HuH-7 (cell line): ENCODE measurements around the gene GJA3.

ENCODE experiments used
- DNase-seq: peaks from one replicate; pipeline ENCODE4 v3.0.0; 2011; ENCODE audit warnings: low spot score

GJA3 gene

DNA sequence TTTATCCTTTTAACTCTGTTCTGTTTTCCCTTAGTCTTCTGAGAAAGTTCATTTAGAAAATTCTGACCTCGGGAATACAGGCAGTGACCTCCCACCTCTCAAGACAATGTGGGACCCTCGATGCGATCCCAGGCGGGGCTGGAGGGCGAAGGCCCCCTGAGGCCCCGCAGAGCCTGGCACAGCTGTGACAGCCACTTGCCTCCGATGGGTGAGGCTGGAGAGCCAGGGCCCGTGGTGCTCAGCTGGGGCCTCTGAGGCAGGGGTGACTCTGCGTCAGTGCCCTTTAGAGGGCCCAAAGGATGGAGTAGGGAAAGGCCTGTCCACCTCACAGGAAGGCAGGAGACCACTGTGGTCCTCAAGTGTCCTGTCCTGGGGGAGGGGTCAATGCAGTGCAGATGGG is 10.3 kb downstream of the GJA3 start:
- no peak for DNase-seq

- DNase-seq = no peak
Observed at GRCh38 chr13:20149762-20150161, 11.1 kb downstream of the GJA3 start.

GRCh38 chr13:20148501-20149183 is 12.2 kb downstream of the GJA3 start:
- no peak for DNase-seq

GRCh38 chr13:20146381-20146780 is 14.5 kb downstream of the GJA3 start:
- DNase-seq = no peak

GRCh38 chr13:20145521-20145920 is 15.3 kb downstream of the GJA3 start:
- DNase-seq = no peak

DNA sequence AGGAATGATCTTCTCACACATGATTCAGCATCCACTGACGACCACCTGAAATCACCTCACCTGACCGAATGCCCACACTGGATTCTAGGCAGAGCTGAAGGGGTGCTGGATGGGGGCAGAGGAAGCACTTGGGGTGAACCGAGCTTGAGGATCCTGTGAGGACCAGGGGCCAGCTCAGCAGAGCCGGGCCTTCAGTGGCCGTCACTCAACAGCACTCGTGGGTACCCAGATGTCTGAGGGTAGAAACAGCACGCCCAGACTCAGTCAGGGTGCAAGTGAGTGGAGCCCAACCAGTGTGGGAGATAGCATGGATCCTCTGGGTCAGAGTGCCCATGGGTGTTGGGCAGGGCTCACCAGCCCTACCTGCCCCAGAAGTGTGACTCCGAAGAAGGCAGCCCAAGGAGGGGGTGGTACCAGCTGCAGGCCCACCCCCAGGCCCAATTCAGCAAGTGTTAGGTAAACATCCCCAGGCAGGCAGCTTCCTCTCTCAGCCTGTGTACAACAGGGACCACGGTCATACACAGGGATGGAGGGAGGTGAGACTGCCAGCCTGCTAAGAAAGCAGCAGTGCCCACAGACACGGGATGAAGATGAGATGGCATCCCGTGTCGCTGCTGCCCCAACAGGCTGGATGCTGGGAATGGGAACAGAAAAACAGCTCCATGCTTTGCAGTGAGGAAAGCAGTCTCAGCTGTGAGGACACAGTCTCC is 16.6 kb downstream of the GJA3 start:
- DNase-seq = no peak

DNA sequence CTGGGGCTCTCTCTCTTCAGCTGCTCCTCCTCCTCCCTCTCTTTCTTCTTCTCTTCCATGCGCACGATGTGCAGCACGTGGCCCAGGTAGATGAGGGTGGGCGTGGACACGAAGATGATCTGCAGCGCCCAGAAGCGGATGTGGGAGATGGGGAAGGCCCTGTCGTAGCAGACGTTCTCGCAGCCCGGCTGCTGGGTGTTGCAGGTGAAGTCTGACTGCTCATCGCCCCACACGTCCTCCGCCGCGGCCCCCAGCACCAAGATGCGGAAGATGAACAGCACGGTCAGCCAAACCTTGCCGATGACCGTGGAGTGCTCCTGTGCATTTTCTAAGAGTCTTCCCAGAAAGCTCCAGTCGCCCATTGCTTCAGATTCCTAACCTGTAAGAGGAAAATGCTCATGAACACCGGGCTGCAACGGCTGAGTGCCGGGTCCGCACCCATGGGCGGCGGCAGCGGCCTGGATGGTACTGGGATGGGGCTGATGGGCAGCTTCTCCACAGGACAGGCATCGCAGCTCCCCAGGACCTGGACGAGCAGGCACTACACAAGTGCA is 17.8 kb downstream of the GJA3 start:
- DNase-seq = no peak

GRCh38 chr13:20142023-20142926 is 18.6 kb downstream of the GJA3 start:
- no peak for DNase-seq

- DNase-seq = no peak
Observed at GRCh38 chr13:20141238-20142022, 19.4 kb downstream of the GJA3 start.

DNA sequence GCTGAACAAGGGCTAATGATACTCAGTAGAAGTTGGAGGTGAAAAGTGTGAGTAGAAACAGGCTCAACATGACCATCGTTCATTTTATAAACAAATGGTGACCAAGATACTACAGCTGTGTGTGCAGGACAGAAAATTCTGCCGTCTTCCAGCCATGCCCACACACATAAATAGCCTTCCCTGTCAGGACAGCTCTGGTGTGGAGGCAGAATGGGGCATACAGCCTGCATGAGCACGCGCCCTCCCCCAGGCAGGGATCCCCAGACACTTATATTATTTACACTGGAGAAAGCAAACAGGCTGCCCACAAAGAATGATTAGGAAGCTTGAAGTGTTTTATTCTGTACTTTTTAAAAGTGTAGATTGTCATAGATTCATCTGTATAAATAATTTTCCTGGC is 20.4 kb downstream of the GJA3 start:
- no peak for DNase-seq

- no peak for DNase-seq
Observed at GRCh38 chr13:20137875-20138274, 23.0 kb downstream of the GJA3 start.

- peak; percentile 88 for DNase-seq
Observed at GRCh38 chr13:20136781-20137703, 23.8 kb downstream of the GJA3 start.

DNA sequence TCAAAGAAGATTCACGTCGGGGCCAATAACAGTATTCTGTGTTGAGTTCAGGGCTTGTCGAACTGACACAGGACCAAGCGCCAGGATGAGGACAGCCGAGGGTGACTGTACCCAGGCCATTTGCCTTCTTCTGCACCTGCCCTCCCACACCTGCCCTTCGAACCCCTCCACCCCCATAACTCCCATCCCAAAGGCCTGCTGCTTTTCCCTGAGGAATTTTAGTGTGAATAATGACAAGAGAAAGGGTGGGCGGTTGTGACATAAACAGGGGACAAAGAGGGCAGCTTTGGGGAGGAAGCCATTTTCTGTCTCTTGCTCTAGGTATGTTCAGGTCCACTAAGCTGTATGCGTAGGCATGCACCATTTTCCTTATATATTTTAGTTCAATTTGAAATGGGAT is 26.1 kb downstream of the GJA3 start:
- no peak for DNase-seq

DNA sequence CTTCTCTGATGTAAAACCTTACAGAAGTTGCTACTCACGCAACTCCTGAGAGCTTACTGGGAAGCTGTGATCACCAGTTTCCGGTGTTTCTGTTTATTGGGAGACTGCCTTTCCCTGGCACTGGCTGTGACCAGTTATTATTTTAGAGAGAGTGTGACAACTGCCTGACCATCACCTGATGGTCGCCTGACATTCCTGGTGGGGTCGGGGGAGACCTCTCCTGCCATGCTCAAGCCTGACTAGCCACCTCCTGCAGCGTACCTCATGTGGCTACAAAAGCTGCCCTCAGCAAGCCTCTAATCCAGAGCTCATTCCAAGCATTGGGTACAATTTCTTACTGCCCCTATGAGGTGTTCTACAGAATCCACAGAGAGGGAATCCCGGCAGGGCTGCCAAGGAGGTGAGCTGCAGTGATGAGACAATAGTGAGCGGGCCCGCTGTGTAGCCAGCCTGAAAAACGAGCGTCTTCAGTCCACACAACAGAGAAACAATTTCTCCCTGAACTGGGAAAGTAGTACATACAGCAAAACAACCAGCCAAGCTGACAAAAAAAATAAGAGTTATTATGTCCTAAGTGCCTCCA is 28.7 kb downstream of the GJA3 start:
- DNase-seq = no peak

- no peak for DNase-seq
Observed at GRCh38 chr13:20131057-20131832, 29.6 kb downstream of the GJA3 start.

DNA sequence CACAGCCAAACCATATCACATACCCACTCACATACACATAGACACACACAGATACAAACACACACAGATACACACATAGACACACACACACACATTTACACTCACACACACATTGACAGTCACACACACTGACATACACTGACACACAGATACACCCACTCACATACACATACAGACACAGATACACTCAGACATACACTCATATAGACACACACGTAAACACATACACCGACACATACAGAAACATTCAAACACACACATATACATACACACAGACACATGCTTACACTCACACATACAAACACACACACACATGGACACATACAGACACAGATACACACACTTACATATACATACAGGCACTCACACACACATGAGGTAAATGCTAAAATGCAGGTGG is 30.2 kb downstream of the GJA3 start:
- no peak for DNase-seq

DNA sequence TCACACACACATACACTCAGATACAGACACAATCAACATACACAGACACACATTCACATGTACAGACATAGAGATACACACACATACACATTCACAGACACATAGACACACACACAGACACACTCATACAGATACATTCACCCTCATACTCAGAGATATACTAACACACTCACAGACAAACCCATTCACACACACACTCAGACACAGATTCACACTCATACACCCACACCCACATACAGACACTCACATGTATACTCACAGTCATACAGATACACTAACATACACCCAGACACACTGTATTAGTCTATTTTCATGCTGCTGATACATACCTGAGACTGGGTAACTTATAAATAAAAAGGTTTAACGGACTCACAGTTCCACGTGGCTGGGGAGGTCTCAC is 30.8 kb downstream of the GJA3 start:
- no peak for DNase-seq

DNA sequence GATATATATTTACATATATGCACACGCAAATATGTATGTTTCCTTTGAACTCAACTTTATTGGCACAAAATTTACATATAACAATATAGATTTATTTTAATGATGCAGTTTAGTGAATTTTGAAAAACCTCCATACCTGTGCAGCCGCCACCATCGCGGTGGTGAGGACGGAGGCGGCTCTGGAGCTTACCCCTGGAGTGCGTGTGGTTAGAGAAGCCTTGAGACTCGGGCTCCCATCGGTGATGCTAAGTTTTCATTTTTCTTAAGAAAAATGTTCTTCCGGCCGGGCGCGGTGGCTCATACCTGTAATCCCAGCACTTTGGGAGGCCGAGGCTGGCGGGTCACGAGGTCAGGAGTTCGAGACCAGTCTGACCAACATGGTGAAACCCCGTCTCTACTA is 31.8 kb downstream of the GJA3 start:
- no peak for DNase-seq

- DNase-seq = peak; percentile 30
Observed at GRCh38 chr13:20128459-20128931, 32.4 kb downstream of the GJA3 start.
